ENCODE results near the gene ATP1B1. TPM values are rescaled to one million over a fixed set of nuclear protein-coding genes. Genes with fewer than 3 reads are reported as not detected.

ATP1B1 gene
- total RNA-seq, 1 experiment from 2014 or later: 48.6 TPM

DNA sequence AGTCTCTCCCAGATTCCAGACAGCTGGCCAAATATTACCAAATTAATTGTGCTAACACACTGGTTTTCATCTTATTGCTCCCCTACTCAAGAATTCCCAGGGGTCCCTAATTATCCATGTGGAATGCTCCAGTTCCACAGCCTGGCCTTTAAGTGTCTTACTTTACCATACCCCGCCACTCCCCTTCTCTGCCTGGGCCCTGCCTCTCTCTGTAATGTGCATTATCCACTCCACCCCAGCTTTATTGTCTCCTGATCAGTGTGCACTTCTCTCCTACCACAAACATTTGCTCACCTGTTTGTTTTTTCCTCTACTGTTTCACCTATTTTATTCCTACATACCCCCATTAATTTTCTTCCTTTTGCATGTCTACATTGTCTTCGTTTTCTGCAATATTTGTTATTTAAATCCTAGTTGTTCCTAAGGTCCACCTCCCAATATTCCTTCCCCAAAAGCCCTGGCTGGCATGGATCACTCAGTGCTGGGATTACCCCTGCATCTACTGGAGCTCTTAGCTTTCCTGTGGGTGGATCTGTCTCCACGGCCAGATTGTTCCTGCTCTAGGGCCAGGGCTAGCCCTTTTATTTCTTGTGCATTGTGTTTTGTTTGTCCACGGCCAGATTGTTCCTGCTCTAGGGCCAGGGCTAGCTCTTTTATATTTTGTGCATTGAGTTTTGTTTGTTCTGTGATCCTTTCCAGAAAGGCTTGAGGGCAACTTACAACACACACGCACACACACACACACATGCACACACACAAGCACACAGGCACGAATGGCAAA is 33.4 kb upstream of the ATP1B1 start (continued):
- TF ChIP-seq, protein P1, sequence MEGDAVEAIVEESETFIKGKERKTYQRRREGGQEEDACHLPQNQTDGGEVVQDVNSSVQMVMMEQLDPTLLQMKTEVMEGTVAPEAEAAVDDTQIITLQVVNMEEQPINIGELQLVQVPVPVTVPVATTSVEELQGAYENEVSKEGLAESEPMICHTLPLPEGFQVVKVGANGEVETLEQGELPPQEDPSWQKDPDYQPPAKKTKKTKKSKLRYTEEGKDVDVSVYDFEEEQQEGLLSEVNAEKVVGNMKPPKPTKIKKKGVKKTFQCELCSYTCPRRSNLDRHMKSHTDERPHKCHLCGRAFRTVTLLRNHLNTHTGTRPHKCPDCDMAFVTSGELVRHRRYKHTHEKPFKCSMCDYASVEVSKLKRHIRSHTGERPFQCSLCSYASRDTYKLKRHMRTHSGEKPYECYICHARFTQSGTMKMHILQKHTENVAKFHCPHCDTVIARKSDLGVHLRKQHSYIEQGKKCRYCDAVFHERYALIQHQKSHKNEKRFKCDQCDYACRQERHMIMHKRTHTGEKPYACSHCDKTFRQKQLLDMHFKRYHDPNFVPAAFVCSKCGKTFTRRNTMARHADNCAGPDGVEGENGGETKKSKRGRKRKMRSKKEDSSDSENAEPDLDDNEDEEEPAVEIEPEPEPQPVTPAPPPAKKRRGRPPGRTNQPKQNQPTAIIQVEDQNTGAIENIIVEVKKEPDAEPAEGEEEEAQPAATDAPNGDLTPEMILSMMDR (IDR thresholded peaks at IDR 0.05 in 2 of 3, conservative IDR thresholded peaks at IDR 0.05 in 1 of 3; ENCODE audit: borderline replicate concordance in 1 of 3, insufficient read depth in 1 of 3, low read depth in 2 of 3, low read length in 2 of 3): no peak
- TF ChIP-seq RAD21 (IDR thresholded peaks at IDR 0.05; ENCODE audit: low read depth): no peak
- TF ChIP-seq SIN3A (IDR thresholded peaks at IDR 0.05; ENCODE audit: low read depth): no peak
- TF ChIP-seq TCF7L2 (IDR thresholded peaks at IDR 0.05; ENCODE audit: borderline replicate concordance, extremely low read depth, insufficient read depth, insufficient read length): no peak

GRCh38 chr1:169078163-169078883 is 28.2 kb upstream of the ATP1B1 start:
- CTCF ChIA-PET: interaction anchor here (1.0 kb wide), 1 partner anchor 475 kb away, joined by 3 read pairs; no protein-coding TSS in a partner anchor
- RAD21 ChIA-PET (ENCODE audit: low non-redundant PET in 1 of 2, low total read pairs in 2 of 2, uncharacterized antibody in 2 of 2, unreplicated experiment in 2 of 2): interaction anchor here in 1 of 2 experiments (0.7 kb wide), 1 partner anchor 17 kb away, joined by 3 read pairs; no protein-coding TSS in a partner anchor
- Histone ChIP-seq H3K9me2 (ENCODE audit: insufficient read depth) (no peaks in the 10 kb centered on the region), H3K9me3 (ENCODE audit: control insufficient read depth in 1 of 2, insufficient read depth in 1 of 2, low read depth in 1 of 2, low read length in 2 of 2) (no peaks in the 10 kb centered on the region), H3K27ac (ENCODE audit: low read depth, low read length) (no peak overlapping the region), H3K4me1 (ENCODE audit: control insufficient read depth in 1 of 2, insufficient read depth in 2 of 2, low read length in 2 of 2) (no peaks in the 10 kb centered on the region; a peak in 1 of 4 replicates), H3K4me2 (ENCODE audit: low read length) (no peak overlapping the region), H3K4me3 (replicated peaks in 1 of 2; ENCODE audit: low read depth in 1 of 2, low read length in 2 of 2) (no peak overlapping the region), H3K9ac (ENCODE audit: low read length) (no peak overlapping the region), H4K20me1 (ENCODE audit: insufficient read depth) (no peaks in the 10 kb centered on the region), H3K36me3 (ENCODE audit: control insufficient read depth in 1 of 2, insufficient read depth in 2 of 2, low read length in 2 of 2) (no peaks in the 10 kb centered on the region), H3K79me2 (ENCODE audit: insufficient read depth, low read length) (no peaks in the 10 kb centered on the region), H2AFZ (ENCODE audit: low read depth, low read length, poor library complexity, severe bottlenecking) (no peak overlapping the region), H3K27me3 (ENCODE audit: insufficient read depth, low read length) (no peaks in the 10 kb centered on the region)
- DNase-seq (ENCODE audit: low read depth, low spot score) (no peak), ATAC-seq (no peak)
- POLR2A ChIA-PET: no interaction called here
- TF ChIP-seq ATF3 (IDR thresholded peaks at IDR 0.05) (no peak), REST (IDR thresholded peaks at IDR 0.05; ENCODE audit: low read depth) (no peak), SRF (IDR thresholded peaks at IDR 0.05; ENCODE audit: low read depth) (no peak), ZNF274 (IDR thresholded peaks at IDR 0.05; ENCODE audit: low read depth, low read length) (no peak), SP1 (IDR thresholded peaks at IDR 0.05; ENCODE audit: low read depth) (no peak)
- TF ChIP-seq, protein P2, sequence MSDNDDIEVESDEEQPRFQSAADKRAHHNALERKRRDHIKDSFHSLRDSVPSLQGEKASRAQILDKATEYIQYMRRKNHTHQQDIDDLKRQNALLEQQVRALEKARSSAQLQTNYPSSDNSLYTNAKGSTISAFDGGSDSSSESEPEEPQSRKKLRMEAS (IDR thresholded peaks at IDR 0.05): no peak
- TF ChIP-seq, protein P1 (IDR thresholded peaks at IDR 0.05 in 2 of 3, conservative IDR thresholded peaks at IDR 0.05 in 1 of 3; ENCODE audit: borderline replicate concordance in 1 of 3, insufficient read depth in 1 of 3, low read depth in 2 of 3, low read length in 2 of 3): no peak
- no TSS peak for BruUV-seq (replicated peaks)
- intact Hi-C loops (cut with micrococcal nuclease): no loop called here
